ENCODE data around the gene EML4.
"Not testable (repeated sequence)": the region's sequence is repeated elsewhere in the genome, so short reads cannot be mapped to it uniquely, and the experiment has no call there.

Gene EML4

GRCh38 chr2:42315844-42316470, 146.8 kb downstream of the EML4 start:
- DNase-seq (ENCODE audit: low read depth), result no peak
- H3K4me3 ChIP-seq (ENCODE audit: low read depth, low read length), result no peak overlapping the region

GRCh38 chr2:42316910-42317309, 147.8 kb downstream of the EML4 start:
- no peak overlapping the region for H3K4me3 ChIP-seq (ENCODE audit: low read depth, low read length)
- no peak for DNase-seq (ENCODE audit: low read depth)

- DNase-seq (ENCODE audit: low read depth), result no peak
These were observed 148.3 kb downstream of the EML4 start for GRCh38 chr2:42317486-42317885.

GRCh38 chr2:42317945-42318344, 148.8 kb downstream of the EML4 start:
- DNase-seq (ENCODE audit: low read depth), result no peak
- no peak overlapping the region for H3K4me3 ChIP-seq (ENCODE audit: low read depth, low read length)

More at GRCh38 chr2:42317486-42317885, 148.3 kb downstream of the EML4 start:
- H3K4me3 ChIP-seq (ENCODE audit: low read depth, low read length), result no peak overlapping the region

- DNase-seq (ENCODE audit: low read depth), result no peak
- H3K4me3 ChIP-seq (ENCODE audit: low read depth, low read length), result no peak overlapping the region
These were observed 150.1 kb downstream of the EML4 start for GRCh38 chr2:42319265-42319664.

- no peak overlapping the region for H3K4me3 ChIP-seq (ENCODE audit: low read depth, low read length)
- no peak for DNase-seq (ENCODE audit: low read depth)
These were observed 152.4 kb downstream of the EML4 start for GRCh38 chr2:42321452-42322064.

DNA sequence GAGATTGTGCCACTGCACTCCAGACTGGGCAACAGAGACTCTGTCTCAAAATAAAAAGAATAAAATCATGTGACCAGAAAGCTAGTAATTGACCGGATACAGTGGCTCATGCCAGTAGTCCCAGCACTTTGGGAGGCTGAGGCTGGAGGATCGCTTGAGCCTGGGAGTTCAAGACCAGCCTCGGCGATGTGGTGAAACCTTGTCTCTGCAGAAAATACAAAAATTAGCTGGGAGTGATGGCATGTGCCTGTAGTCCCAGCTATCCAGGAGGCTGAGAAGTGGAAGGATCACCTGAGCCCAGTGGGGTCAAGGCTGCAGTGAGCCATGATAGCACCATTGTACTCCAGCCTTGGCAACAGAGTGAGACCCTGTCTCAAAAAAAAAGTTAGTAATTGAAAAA, 155.1 kb downstream of the EML4 start:
- H3K4me3 ChIP-seq (ENCODE audit: low read depth, low read length), result no peak overlapping the region
- DNase-seq (ENCODE audit: low read depth), result no peak

DNA sequence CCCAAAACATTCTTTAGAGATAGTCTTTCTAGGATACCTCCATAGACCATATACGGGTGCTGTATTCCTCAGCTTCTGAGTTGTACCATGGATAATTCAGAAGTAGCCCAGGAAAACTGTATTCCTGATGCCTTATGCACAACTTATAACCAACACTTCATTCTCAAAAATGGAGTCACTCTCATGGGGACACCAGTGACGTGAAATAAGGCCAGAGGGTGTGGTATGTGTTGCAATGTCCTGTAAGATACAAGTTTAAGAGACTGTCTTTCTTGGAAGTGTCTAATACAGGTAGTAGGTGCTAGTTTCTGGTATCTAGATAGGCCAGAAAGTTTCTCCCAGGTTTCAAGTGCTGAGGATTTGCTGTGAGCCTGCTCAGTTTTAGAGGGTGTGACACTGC, 155.8 kb downstream of the EML4 start:
- DNase-seq (ENCODE audit: low read depth), result no peak
- H3K4me3 ChIP-seq (ENCODE audit: low read depth, low read length), result no peak overlapping the region

- DNase-seq (ENCODE audit: low read depth), result no peak
- no peak overlapping the region for H3K4me3 ChIP-seq (ENCODE audit: low read depth, low read length)
These were observed 156.5 kb downstream of the EML4 start for GRCh38 chr2:42325609-42326008.

DNA sequence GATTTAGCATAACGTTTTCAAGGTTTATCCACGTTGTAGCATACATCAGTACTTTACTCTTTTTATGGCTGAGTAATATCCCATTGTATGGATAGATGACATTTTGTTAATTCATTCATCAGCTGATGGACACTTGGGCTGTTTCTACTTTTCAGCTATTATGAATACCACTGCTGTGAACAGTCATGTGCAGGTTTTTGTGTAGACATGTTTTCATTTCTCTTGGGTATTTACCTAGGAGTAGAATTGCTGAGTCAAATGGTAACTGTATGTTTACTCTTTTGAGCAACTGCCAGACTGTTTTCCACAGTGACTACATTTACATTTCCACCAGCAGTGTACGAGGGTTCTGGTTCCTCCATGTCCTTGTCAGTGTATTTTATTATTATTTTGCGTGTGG, 158.0 kb downstream of the EML4 start:
- no peak for DNase-seq (ENCODE audit: low read depth)
- no peak overlapping the region for H3K4me3 ChIP-seq (ENCODE audit: low read depth, low read length)

DNA sequence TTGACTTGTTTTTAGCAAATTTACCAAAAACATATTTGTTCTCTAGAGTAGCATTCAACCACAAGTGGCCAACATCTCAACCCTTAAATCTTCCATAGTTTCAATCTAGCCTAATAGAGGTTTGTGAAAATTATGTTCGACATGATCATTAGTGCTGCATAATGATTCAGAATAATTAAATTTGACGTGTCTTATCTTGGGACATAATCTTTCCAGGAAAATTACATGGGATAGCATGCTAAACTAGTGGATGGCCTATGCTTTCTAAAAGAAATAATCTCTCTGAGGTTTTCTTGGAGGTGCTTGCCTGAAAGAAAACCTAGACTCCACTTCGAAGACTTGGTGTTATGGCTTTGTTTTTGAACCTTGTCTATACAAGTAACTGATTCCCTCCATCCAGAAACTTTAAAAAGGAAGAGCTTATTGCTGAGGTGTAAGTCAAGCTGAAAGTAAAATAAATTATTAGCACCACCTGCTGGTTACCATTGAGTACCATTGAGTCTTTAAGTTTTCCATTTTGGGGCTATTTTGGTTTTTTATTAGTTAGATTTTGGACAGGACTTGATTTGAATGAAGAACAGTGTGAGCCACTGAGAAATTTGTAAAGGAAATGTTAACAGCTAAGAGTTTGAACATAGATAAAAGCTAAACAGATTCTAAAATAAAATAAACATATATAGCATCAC, 159.1 kb downstream of the EML4 start:
- no peak overlapping the region for H3K4me3 ChIP-seq (ENCODE audit: low read depth, low read length)
- DNase-seq (ENCODE audit: low read depth), result no peak

- no peak overlapping the region for H3K4me3 ChIP-seq (ENCODE audit: low read depth, low read length)
- DNase-seq (ENCODE audit: low read depth), result no peak
These were observed 159.8 kb downstream of the EML4 start for GRCh38 chr2:42328923-42329322.

DNA sequence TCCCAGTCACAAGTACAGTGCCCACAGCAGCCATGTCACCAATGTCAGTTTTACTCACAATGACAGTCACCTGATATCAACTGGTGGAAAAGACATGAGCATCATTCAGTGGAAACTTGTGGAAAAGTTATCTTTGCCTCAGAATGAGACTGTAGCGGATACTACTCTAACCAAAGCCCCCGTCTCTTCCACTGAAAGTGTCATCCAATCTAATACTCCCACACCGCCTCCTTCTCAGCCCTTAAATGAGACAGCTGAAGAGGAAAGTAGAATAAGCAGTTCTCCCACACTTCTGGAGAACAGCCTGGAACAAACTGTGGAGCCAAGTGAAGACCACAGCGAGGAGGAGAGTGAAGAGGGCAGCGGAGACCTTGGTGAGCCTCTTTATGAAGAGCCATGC, 160.6 kb downstream of the EML4 start:
- DNase-seq (ENCODE audit: low read depth), result no peak
- no peak overlapping the region for H3K4me3 ChIP-seq (ENCODE audit: low read depth, low read length)

DNA sequence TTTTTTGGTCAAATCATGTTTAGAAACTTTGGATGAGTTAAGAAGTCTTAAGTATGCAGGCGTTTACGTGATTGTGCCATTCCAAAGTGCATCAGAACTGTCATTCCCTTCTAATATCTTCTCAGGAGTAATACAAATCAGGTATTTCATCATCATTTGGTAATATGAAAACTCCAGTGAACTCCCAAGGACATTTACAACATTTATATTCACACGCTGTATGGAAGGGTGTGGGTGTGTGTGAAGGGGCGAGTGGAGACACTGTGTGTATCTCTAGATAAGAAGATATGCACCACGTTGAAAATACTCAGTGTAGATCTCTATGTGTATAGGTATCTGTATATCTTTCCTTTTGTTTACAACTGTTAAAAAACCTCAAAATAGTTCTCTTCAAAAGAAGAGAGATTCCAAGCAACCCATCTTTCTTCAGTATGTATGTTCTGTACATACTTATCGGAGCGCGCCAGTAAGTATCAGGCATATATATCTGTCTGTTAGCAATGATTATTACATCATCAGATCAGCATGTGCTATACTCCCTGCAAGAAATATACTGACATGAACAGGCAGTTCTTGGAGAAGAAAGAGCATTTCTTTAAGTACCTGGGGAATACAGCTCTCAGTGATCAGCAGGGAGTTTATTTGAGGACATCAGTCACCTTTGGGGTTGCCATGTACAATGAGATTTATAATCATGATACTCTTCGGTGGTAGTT, 162.6 kb downstream of the EML4 start:
- no peak overlapping the region for H3K4me3 ChIP-seq (ENCODE audit: low read depth, low read length)
- peak; percentile 40 for DNase-seq (ENCODE audit: low read depth)

- H3K4me3 ChIP-seq (ENCODE audit: low read depth, low read length), result no peak overlapping the region
- no peak for DNase-seq (ENCODE audit: low read depth)
These were observed 163.4 kb downstream of the EML4 start for GRCh38 chr2:42332575-42332974.

DNA sequence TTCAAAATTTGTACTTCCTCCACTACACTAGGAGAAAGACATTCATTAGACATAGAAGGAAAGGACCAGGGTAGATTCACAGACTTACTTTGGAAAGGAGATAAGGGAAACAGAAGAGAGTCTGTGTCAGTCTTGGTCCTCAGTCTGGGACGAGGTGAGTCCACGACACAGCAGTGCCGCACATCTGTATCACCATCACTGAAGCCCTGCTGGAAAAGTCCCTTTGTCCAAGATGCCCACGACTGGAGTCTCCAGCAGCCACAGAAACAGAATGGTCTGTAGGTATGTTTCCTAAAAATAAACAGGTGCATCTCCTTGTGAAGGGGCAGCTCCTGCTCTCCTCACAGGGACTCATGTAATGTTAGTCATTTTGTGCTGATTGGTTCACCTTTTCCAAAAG, 164.4 kb downstream of the EML4 start:
- DNase-seq (ENCODE audit: low read depth), result no peak
- H3K4me3 ChIP-seq (ENCODE audit: low read depth, low read length), result no peak overlapping the region

GRCh38 chr2:42334220-42334619, 165.1 kb downstream of the EML4 start:
- no peak for DNase-seq (ENCODE audit: low read depth)
- no peak overlapping the region for H3K4me3 ChIP-seq (ENCODE audit: low read depth, low read length)

- not testable (repeated sequence) for H3K4me3 ChIP-seq (ENCODE audit: low read depth, low read length); DNase-seq (ENCODE audit: low read depth)
These were observed 165.7 kb downstream of the EML4 start for GRCh38 chr2:42334865-42335264.

DNA sequence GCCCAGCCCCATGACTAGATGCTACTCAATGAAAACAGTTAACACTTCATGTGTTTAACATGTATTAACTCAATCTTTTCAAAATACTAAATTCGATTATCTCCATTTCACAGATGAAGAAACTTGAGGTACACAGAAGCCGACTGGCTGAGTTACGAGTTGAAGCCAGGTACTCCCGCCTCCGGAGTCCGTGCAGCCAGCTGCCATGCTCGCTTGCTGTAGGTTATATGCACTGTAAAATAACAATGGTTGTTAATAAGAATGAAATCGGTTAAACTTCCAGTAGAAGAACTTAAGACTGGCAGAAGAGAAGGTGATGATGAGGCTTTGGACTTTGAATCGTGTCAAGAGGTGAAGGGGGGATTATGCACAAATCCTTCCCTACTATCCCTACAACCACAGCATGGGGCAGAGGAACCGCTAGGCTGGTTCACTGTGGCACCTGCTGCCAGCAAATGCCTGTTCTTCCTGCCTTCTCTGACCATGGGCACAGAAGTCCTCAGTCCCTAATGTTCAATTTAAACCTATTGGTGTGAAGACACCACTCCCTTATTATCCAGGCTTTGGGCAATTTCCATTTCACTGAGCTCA, 166.5 kb downstream of the EML4 start:
- no peak overlapping the region for H3K4me3 ChIP-seq (ENCODE audit: low read depth, low read length)
- DNase-seq (ENCODE audit: low read depth), result no peak

DNA sequence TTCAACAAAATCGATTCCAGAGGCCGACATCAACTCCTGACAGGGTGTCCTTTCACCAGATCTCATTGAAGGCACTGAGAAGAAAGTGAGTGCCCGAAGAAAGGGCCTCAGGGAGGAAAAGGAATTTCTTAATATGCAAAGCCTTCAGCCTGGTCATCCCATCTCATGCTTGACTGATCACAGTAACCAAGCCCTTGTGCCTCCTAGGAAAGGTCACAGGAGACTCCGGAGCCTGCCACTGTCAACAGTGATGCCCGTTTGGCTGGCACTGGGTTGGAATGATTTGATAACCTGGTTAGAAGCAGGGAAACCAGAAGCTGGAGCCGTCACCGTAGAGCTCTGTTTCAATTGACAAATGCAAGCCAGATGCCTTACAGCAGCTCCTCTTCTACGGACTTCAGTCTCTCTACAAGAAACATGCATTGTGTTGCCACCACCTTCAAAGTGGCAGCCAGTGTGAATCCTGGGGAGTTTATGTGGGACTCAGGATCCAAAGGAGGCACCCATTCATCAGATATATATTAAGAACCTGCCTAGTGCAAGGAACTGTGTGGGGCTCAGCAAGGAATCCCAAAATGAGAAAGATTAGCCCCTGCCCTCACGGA, 167.3 kb downstream of the EML4 start:
- DNase-seq (ENCODE audit: low read depth), result no peak
- H3K4me3 ChIP-seq (ENCODE audit: low read depth, low read length), result no peak overlapping the region

Data from skeletal muscle cell (primary cell).